ENCODE data around the gene CELF6.

GRCh38 chr15:72345280-72345679 is 25.3 kb upstream of the CELF6 start:
- TF ChIP-seq, protein P1, sequence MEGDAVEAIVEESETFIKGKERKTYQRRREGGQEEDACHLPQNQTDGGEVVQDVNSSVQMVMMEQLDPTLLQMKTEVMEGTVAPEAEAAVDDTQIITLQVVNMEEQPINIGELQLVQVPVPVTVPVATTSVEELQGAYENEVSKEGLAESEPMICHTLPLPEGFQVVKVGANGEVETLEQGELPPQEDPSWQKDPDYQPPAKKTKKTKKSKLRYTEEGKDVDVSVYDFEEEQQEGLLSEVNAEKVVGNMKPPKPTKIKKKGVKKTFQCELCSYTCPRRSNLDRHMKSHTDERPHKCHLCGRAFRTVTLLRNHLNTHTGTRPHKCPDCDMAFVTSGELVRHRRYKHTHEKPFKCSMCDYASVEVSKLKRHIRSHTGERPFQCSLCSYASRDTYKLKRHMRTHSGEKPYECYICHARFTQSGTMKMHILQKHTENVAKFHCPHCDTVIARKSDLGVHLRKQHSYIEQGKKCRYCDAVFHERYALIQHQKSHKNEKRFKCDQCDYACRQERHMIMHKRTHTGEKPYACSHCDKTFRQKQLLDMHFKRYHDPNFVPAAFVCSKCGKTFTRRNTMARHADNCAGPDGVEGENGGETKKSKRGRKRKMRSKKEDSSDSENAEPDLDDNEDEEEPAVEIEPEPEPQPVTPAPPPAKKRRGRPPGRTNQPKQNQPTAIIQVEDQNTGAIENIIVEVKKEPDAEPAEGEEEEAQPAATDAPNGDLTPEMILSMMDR (IDR thresholded peaks at IDR 0.05; ENCODE audit: insufficient read depth, low read length) = no peak
- TF ChIP-seq POLR2AphosphoS5 (IDR thresholded peaks at IDR 0.05; ENCODE audit: low read depth) = no peak
